SJCRH30 (cell line): ENCODE data around the gene PCYT1A. TPM values are rescaled to one million over a fixed set of nuclear protein-coding genes. Genes with fewer than 3 reads are reported as not detected.
"Not testable (repeated sequence)": the region's sequence is repeated elsewhere in the genome, so short reads cannot be mapped to it uniquely, and the experiment has no call there.

Experiments used
- DNase-seq, 2 experiments: peaks; one replicate each; pipeline ENCODE4 v3.0.0-alpha.2; 2015 to 2020
- H3K27ac ChIP-seq: fragments of 250-450 bp; sonication (Bioruptor Pico); 2 replicates; pipeline ENCODE4 v1.5.1; 2020; ENCODE audit warnings: mild to moderate bottlenecking, moderate library complexity
- H3K27me3 ChIP-seq: fragments of 250-450 bp; sonication (Bioruptor Pico); 2 replicates; pipeline ENCODE4 v1.5.1; 2020; ENCODE audit warnings: mild to moderate bottlenecking, moderate library complexity
- H3K36me3 ChIP-seq: fragments of 250-450 bp; sonication (Bioruptor Pico); 2 replicates; pipeline ENCODE4 v1.5.1; 2020; ENCODE audit warnings: mild to moderate bottlenecking, moderate library complexity
- H3K4me1 ChIP-seq: fragments of 250-450 bp; sonication (Bioruptor Pico); 2 replicates; pipeline ENCODE4 v1.5.1; 2020; ENCODE audit warnings: mild to moderate bottlenecking, moderate library complexity
- H3K4me3 ChIP-seq: fragments of 250-450 bp; sonication (Bioruptor Pico); 2 replicates; pipeline ENCODE4 v1.5.1; 2020; ENCODE audit warnings: mild to moderate bottlenecking, moderate library complexity
- H3K9me3 ChIP-seq: fragments of 250-450 bp; sonication (Bioruptor Pico); replicated peaks from 2 replicates; pipeline ENCODE4 v1.5.1; 2020; ENCODE audit warnings: mild to moderate bottlenecking, moderate library complexity
- total RNA-seq: library from RNA; depleted of rRNA; stranded (reverse); fragments of >200 nt; shearing (Covaris generic); gene quantifications from 2 replicates; pipeline ENCODE4 v1.2.3, GENCODE V29; 2014; rRNA removed

Gene PCYT1A
- total RNA-seq, 1 experiment from 2014 or later, result 19.6 TPM

- Histone ChIP-seq H3K27ac (no peak overlapping the region), H3K36me3 (no peaks in the 10 kb centered on the region), H3K4me1 (peaks cover 6% of the 10 kb centered on the region), H3K9me3 (no peaks in the 10 kb centered on the region), H3K4me3 (peak overlapping the region; percentile 23; the same call in 1 of the 2 replicates), H3K27me3 (no peaks in the 10 kb centered on the region)
- DNase-seq, result peak in 1 of 2 experiments; percentile 34
Measured at GRCh38 chr3:196186651-196187573, 100.6 kb downstream of the PCYT1A start.

GRCh38 chr3:196184881-196185280 is 102.6 kb downstream of the PCYT1A start:
- Histone ChIP-seq H3K9me3 (no peaks in the 10 kb centered on the region), H3K4me1 (peaks cover 6% of the 10 kb centered on the region), H3K27ac (no peak overlapping the region), H3K27me3 (no peaks in the 10 kb centered on the region), H3K4me3 (no peak overlapping the region), H3K36me3 (no peaks in the 10 kb centered on the region)
- DNase-seq, result no peak

- not testable (repeated sequence) for H3K9me3 ChIP-seq, H3K4me1 ChIP-seq, H3K4me3 ChIP-seq, H3K27me3 ChIP-seq, H3K36me3 ChIP-seq, H3K27ac ChIP-seq, DNase-seq
Measured at GRCh38 chr3:196184169-196184432, 103.4 kb downstream of the PCYT1A start.

- peaks cover 6% of the 10 kb centered on the region for H3K4me1 ChIP-seq
- H3K36me3 ChIP-seq, result no peaks in the 10 kb centered on the region
- no peaks in the 10 kb centered on the region for H3K27me3 ChIP-seq
- no peaks in the 10 kb centered on the region for H3K9me3 ChIP-seq
- no peak overlapping the region for H3K27ac ChIP-seq
- DNase-seq, result no peak
- no peak overlapping the region for H3K4me3 ChIP-seq
Measured at GRCh38 chr3:196181127-196181546, 106.4 kb downstream of the PCYT1A start.

GRCh38 chr3:196180346-196180745 is 107.2 kb downstream of the PCYT1A start:
- no peak overlapping the region for H3K27ac ChIP-seq
- H3K9me3 ChIP-seq, result no peaks in the 10 kb centered on the region
- no peaks in the 10 kb centered on the region for H3K27me3 ChIP-seq
- H3K4me3 ChIP-seq, result no peak overlapping the region
- H3K36me3 ChIP-seq, result no peaks in the 10 kb centered on the region
- DNase-seq, result no peak
- peaks cover 9% of the 10 kb centered on the region for H3K4me1 ChIP-seq

Other genes starting within 250 kb of the PCYT1A start
- 259 and 267 TPM in 2 replicates for gene TFRC, start 205.6 kb downstream of the PCYT1A start, total RNA-seq
- not detected in 2 replicates for gene ZDHHC19, start 76.3 kb downstream of the PCYT1A start, total RNA-seq
- not detected in 2 replicates for gene SLC51A, start 71.2 kb downstream of the PCYT1A start, total RNA-seq
- 3.9 and 4.7 TPM in 2 replicates for gene DYNLT2B, start 30.5 kb upstream of the PCYT1A start, total RNA-seq
- 0.38 and 0.76 TPM in 2 replicates for gene TM4SF19, start 50.7 kb upstream of the PCYT1A start, total RNA-seq
- 28.9 and 32.4 TPM in 2 replicates for gene UBXN7, start 144.7 kb upstream of the PCYT1A start, total RNA-seq
- gene RNF168, start 216.0 kb upstream of the PCYT1A start, total RNA-seq, result 26.0 and 30.0 TPM in 2 replicates
- not detected in 2 replicates for gene SMCO1, start 227.6 kb upstream of the PCYT1A start, total RNA-seq